Measurements from ENCODE around the gene REPIN1. TPM values are rescaled to one million over a fixed set of nuclear protein-coding genes. Genes with fewer than 3 reads are reported as not detected.

REPIN1 gene
- total RNA-seq, 1 donor from 2014 or later: 127 TPM

DNA sequence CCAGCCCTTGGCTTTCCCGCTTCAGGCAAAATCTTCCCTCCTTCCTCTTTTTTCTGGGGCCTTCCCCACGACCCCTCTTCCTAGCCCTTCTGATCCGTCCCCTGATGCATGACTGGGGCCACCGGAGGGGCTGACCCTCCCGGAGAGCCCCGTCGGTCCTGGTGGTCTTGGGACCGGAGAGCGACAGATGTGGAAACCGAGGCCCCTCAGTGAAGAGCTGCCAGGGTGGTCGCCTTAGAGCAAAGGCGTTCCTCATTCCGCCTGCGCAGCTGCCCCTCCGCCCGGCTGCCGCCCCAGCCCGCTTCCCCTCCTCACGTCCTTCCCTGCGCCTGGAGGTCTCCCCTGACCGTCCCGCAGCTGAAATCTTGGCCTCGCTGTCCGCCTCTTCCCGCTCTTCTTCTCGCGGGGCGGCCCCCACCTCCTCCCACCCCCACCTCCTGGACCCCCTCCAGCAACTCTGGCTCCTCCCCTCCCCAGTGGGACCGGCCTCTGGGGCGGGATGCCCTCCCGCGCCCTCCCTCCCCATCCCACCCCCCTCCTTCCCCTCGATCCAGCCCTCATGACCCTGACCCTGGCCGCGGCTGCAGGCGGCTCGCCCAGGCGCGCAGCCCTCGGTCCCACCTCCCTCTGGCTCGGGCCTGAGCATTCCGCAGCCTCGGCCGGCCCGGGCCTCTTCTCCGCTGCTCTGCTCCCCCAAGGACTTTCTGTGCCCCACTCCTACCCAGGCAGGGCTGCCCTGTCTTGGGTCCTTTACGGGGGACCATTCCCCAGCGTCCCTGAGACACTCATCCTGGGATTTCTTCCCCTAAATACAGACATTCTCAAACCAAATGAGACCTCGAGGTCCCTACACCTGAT lies 27.1 kb upstream of the REPIN1 start, which contains the start of gene RARRES2:
Gene RARRES2 (minus strand): TSS at position 367 of the 858 bp plus-strand sequence. CDS start 1,020 bp downstream, outside the sequence.
- DNase-seq (ENCODE audit: low read depth): no peak
- TF ChIP-seq, protein P1, sequence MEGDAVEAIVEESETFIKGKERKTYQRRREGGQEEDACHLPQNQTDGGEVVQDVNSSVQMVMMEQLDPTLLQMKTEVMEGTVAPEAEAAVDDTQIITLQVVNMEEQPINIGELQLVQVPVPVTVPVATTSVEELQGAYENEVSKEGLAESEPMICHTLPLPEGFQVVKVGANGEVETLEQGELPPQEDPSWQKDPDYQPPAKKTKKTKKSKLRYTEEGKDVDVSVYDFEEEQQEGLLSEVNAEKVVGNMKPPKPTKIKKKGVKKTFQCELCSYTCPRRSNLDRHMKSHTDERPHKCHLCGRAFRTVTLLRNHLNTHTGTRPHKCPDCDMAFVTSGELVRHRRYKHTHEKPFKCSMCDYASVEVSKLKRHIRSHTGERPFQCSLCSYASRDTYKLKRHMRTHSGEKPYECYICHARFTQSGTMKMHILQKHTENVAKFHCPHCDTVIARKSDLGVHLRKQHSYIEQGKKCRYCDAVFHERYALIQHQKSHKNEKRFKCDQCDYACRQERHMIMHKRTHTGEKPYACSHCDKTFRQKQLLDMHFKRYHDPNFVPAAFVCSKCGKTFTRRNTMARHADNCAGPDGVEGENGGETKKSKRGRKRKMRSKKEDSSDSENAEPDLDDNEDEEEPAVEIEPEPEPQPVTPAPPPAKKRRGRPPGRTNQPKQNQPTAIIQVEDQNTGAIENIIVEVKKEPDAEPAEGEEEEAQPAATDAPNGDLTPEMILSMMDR (conservative IDR thresholded peaks at IDR 0.05; ENCODE audit: low read depth, low read length): no peak
- H3K4me3 ChIP-seq (ENCODE audit: low read depth, low read length): peak within 1 kb of the TSS; percentile 54

DNA sequence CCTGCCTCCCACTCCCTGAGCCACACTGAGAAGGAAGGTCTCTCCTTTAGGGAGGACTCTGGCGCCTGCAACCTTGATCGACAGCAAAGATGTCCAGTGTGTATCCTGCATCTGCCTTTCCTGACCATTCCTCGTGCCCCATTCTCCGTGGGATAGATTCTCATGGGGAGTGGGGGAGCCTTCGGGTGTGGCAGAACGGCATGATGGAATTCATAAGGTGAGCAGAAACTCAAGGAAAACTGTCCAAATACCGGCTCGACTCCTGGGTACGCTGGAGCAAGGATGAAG lies 26.6 kb upstream of the REPIN1 start:
- TF ChIP-seq, protein P1 (conservative IDR thresholded peaks at IDR 0.05; ENCODE audit: low read depth, low read length): no peak
- H3K4me3 ChIP-seq (ENCODE audit: low read depth, low read length): no peak overlapping the region
- no peak for DNase-seq (ENCODE audit: low read depth)

GRCh38 chr7:150343225-150343624 lies 25.4 kb upstream of the REPIN1 start:
- H3K4me3 ChIP-seq (ENCODE audit: low read depth, low read length): no peak overlapping the region
- TF ChIP-seq, protein P1 (conservative IDR thresholded peaks at IDR 0.05; ENCODE audit: low read depth, low read length): no peak
- no peak for DNase-seq (ENCODE audit: low read depth)

GRCh38 chr7:150344299-150344698 lies 24.3 kb upstream of the REPIN1 start:
- no peak overlapping the region for H3K4me3 ChIP-seq (ENCODE audit: low read depth, low read length)
- TF ChIP-seq, protein P1 (conservative IDR thresholded peaks at IDR 0.05; ENCODE audit: low read depth, low read length): no peak
- no peak for DNase-seq (ENCODE audit: low read depth)

- no peak for DNase-seq (ENCODE audit: low read depth)
- TF ChIP-seq, protein P1 (conservative IDR thresholded peaks at IDR 0.05; ENCODE audit: low read depth, low read length): no peak
- no peak overlapping the region for H3K4me3 ChIP-seq (ENCODE audit: low read depth, low read length)
These were observed 23.6 kb upstream of the REPIN1 start for GRCh38 chr7:150345012-150345411.

DNA sequence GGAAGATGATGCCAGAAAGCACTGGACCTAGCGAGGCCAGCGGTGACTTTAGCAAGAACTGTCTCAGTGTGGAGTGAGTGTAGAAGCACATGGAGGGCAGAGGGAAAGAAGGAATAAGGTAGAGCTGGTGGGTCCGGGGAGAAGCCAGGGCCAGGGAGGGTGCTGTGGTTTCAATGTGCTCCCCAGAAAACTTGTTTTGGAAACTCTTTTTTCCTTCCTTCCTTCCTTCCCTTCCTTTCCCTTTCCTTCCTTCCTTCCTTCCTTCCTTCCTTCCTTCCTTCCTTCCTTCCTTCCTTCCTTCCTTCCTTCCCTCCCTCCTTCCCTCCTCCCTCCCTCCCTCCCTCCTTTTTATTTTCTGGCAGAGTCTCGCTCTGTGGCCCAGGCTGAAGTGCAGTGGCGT lies 21.7 kb upstream of the REPIN1 start:
- DNase-seq (ENCODE audit: low read depth): no peak
- TF ChIP-seq, protein P1 (conservative IDR thresholded peaks at IDR 0.05; ENCODE audit: low read depth, low read length): no peak

More for the DNA sequence above, 21.7 kb upstream of the REPIN1 start:
- no peak overlapping the region for H3K4me3 ChIP-seq (ENCODE audit: low read depth, low read length)
